ENCODE measurements around the gene SLC25A36.

Gene SLC25A36

GRCh38 chr3:141015481-141015880 is 73.8 kb downstream of the SLC25A36 start:
- no peak for TF ChIP-seq REST (IDR thresholded peaks at IDR 0.05; ENCODE audit: insufficient read depth in 1 of 2, low read depth in 2 of 2, low read length in 2 of 2)

GRCh38 chr3:141019244-141019643 is 77.6 kb downstream of the SLC25A36 start:
- TF ChIP-seq FOXP2 (optimal IDR thresholded peaks at IDR 0.05; ENCODE audit: borderline replicate concordance, extremely low read depth, extremely low read length, insufficient read depth): no peak
- no peak for TF ChIP-seq REST (IDR thresholded peaks at IDR 0.05; ENCODE audit: insufficient read depth in 1 of 2, low read depth in 2 of 2, low read length in 2 of 2)
- no peak for TF ChIP-seq SIN3A (IDR thresholded peaks at IDR 0.05; ENCODE audit: borderline replicate concordance, insufficient read depth, low read length)
- no peak for TF ChIP-seq POLR2AphosphoS5 (IDR thresholded peaks at IDR 0.05; ENCODE audit: low read depth, low read length)
- no peak for TF ChIP-seq TAF1 (IDR thresholded peaks at IDR 0.05; ENCODE audit: borderline replicate concordance, insufficient read depth, low read length)

DNA sequence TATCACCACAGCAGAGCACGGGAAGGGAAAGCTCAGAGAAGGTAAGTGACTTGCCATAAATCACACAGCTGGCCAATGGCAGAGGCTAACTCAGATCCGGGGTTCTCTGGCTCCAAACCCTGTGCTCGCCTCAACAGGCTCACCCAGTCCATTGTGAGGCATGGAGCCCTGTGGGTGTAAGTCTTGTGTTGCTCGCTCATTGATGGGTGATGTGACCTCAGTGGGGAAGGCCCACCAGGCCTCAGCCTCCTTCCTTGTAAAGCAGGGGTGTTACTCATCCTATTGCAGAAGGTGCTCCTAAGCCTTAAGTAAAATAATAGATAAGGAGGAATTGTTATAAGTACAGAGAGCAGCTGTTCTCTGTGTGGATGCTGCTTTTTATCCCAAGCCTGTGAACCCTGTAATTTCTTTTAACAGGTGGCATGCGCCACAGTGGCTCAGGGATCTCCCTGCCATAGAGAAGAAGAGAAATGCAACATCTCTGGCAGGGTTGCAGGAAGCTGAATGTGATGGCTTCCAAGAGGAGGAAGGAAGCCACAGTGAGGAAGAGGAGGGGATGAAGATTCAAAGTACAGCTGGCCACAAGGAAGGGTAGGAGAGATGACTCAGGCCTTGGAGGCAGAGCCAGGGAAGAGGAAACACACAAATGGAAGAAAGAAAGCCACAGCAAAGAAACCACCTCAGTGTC is 78.7 kb downstream of the SLC25A36 start:
- TF ChIP-seq FOXP2 (optimal IDR thresholded peaks at IDR 0.05; ENCODE audit: borderline replicate concordance, extremely low read depth, extremely low read length, insufficient read depth) (no peak), SIN3A (IDR thresholded peaks at IDR 0.05; ENCODE audit: borderline replicate concordance, insufficient read depth, low read length) (no peak), POLR2AphosphoS5 (IDR thresholded peaks at IDR 0.05; ENCODE audit: low read depth, low read length) (no peak), REST (IDR thresholded peaks at IDR 0.05; ENCODE audit: insufficient read depth in 1 of 2, low read depth in 2 of 2, low read length in 2 of 2) (no peak), TAF1 (IDR thresholded peaks at IDR 0.05; ENCODE audit: borderline replicate concordance, insufficient read depth, low read length) (no peak)

DNA sequence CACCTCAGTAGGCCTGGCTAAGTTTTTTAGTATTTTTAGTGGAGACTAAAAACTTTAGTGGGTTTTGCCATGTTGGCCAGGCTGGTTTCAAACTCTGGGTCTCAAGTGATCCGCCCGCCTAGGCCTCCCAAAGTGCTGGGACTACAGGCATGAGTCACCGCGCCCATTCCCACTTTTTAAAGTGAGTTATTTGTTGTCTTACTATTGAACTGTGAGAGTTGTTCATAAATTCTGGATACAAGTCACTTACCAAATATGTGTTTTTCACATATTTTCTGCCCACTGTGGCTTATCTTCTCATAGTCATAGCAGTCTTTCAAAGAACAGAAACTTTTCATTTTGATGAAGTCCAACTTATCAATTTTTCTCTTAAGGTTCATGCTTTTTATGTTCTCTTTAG is 79.6 kb downstream of the SLC25A36 start:
- no peak for TF ChIP-seq POLR2AphosphoS5 (IDR thresholded peaks at IDR 0.05; ENCODE audit: low read depth, low read length)
- no peak for TF ChIP-seq TAF1 (IDR thresholded peaks at IDR 0.05; ENCODE audit: borderline replicate concordance, insufficient read depth, low read length)
- no peak for TF ChIP-seq REST (IDR thresholded peaks at IDR 0.05; ENCODE audit: insufficient read depth in 1 of 2, low read depth in 2 of 2, low read length in 2 of 2)
- TF ChIP-seq SIN3A (IDR thresholded peaks at IDR 0.05; ENCODE audit: borderline replicate concordance, insufficient read depth, low read length): no peak
- no peak for TF ChIP-seq FOXP2 (optimal IDR thresholded peaks at IDR 0.05; ENCODE audit: borderline replicate concordance, extremely low read depth, extremely low read length, insufficient read depth)

All from PFSK-1 (cell line).